Measurements from ENCODE around the gene SEC16B. TPM values are rescaled to one million over a fixed set of nuclear protein-coding genes. Genes with fewer than 3 reads are reported as not detected.
A peak's percentile ranks its signal among the peaks of the same experiment; 100 is the strongest.

The SEC16B gene
- total and polyA plus RNA-seq, 2 of the 13 experiments (the other 11 are each of a cell fraction or from before 2014, with no cell fraction given), result 4.6 to 5.8 TPM

- TF ChIP-seq DRAP1 (CRISPR knock-in tag; IDR thresholded peaks at IDR 0.05) (peak; percentile 43; the same call in 1 of the 2 replicates), UBTF (CRISPR knock-in tag; IDR thresholded peaks at IDR 0.05) (peak; percentile 42; the same call in 1 of the 2 replicates), CBX2 (IDR thresholded peaks at IDR 0.05; ENCODE audit: low read depth, low read length) (no peak), CBX2 (CRISPR knock-in tag; IDR thresholded peaks at IDR 0.05; ENCODE audit: low read depth) (no peak), SNAPC5 (CRISPR knock-in tag; IDR thresholded peaks at IDR 0.05; ENCODE audit: borderline replicate concordance) (0 out of 2 replicates have a peak, but pooled peaks have one; percentile 41), ZNF678 (CRISPR knock-in tag; IDR thresholded peaks at IDR 0.05) (0 out of 2 replicates have a peak, but pooled peaks have one; percentile 8), ZNF574 (CRISPR knock-in tag; IDR thresholded peaks at IDR 0.05) (peak; percentile 49), POGZ (CRISPR knock-in tag; IDR thresholded peaks at IDR 0.05) (peak; percentile 73), MAFF (IDR thresholded peaks at IDR 0.05; ENCODE audit: low read depth, low read length) (peak; percentile 58), ZBTB14 (CRISPR knock-in tag; IDR thresholded peaks at IDR 0.05) (no peak), ARNT (IDR thresholded peaks at IDR 0.05) (no peak), GMEB1 (CRISPR knock-in tag; IDR thresholded peaks at IDR 0.05; ENCODE audit: borderline replicate concordance) (no peak), NRL (CRISPR knock-in tag; IDR thresholded peaks at IDR 0.05; ENCODE audit: borderline replicate concordance) (peak; percentile 50; the same call in 1 of the 2 replicates), TP53 (CRISPR knock-in tag; conservative IDR thresholded peaks at IDR 0.05) (no peak), TSC22D2 (CRISPR knock-in tag; IDR thresholded peaks at IDR 0.05; ENCODE audit: borderline replicate concordance) (no peak), ZNF224 (CRISPR knock-in tag; IDR thresholded peaks at IDR 0.05) (no peak), TFE3 (CRISPR knock-in tag; IDR thresholded peaks at IDR 0.05) (0 out of 2 replicates have a peak, but pooled peaks have one; percentile 50), MAF1 (CRISPR knock-in tag; IDR thresholded peaks at IDR 0.05; ENCODE audit: borderline replicate concordance) (no peak), GABPA (IDR thresholded peaks at IDR 0.05; ENCODE audit: low read depth, low read length) (no peak), GABPA (CRISPR knock-in tag; IDR thresholded peaks at IDR 0.05; ENCODE audit: low read depth) (peak; percentile 69)
Observed at GRCh38 chr1:177969825-177970371, at the start of gene SEC16B (continued).

All from HepG2 (cell line).